GM23248 (cell line): ENCODE data around the gene ADCY5. TPM values are rescaled to one million over a fixed set of nuclear protein-coding genes. Genes with fewer than 3 reads are reported as not detected.

ENCODE experiments used
- DNase-seq: peaks from one replicate; pipeline ENCODE4 v3.0.0-alpha.2; 2015
- H2AFZ ChIP-seq: fragments of 200-600 bp; sonication (generic); 2 replicates; pipeline ENCODE4 v1.6.1; 2016; ENCODE audit warnings: antibody characterized with exemption
- H3F3A ChIP-seq: fragments of 200-600 bp; sonication (generic); 2 replicates; pipeline ENCODE4 v1.6.1; 2016; ENCODE audit warnings: mild to moderate bottlenecking, antibody characterized with exemption, mixed run types; ENCODE audit not compliant: insufficient read depth
- H3K27ac ChIP-seq: fragments of 200-600 bp; sonication (generic); 2 replicates; pipeline ENCODE4 v1.5.1; 2016; ENCODE audit warnings: mild to moderate bottlenecking
- H3K27me3 ChIP-seq: fragments of 200-600 bp; sonication (generic); replicated peaks from 2 replicates; pipeline ENCODE4 v1.6.1; 2016; ENCODE audit warnings: mild to moderate bottlenecking; ENCODE audit not compliant: insufficient read depth
- H3K36me3 ChIP-seq: fragments of 200-600 bp; sonication (generic); 2 replicates; pipeline ENCODE4 v1.6.1; 2016; ENCODE audit warnings: low read depth, mild to moderate bottlenecking
- H3K4me1 ChIP-seq: fragments of 200-600 bp; sonication (generic); 2 replicates; pipeline ENCODE4 v1.6.1; 2016; ENCODE audit warnings: mild to moderate bottlenecking; ENCODE audit not compliant: insufficient read depth
- H3K4me2 ChIP-seq: fragments of 200-600 bp; sonication (generic); one replicate; pipeline ENCODE4 v1.6.1; 2016; ENCODE audit warnings: mild to moderate bottlenecking; ENCODE audit not compliant: unreplicated experiment
- H3K4me3 ChIP-seq: fragments of 200-600 bp; sonication (generic); 2 replicates; pipeline ENCODE4 v1.5.1; 2016; ENCODE audit warnings: mild to moderate bottlenecking
- H3K79me2 ChIP-seq: fragments of 200-600 bp; sonication (generic); 2 replicates; pipeline ENCODE4 v1.6.1; 2016; ENCODE audit warnings: mild to moderate bottlenecking; ENCODE audit not compliant: insufficient read depth
- H3K9ac ChIP-seq: fragments of 200-600 bp; sonication (generic); 2 replicates; pipeline ENCODE4 v1.6.1; 2016; ENCODE audit warnings: mild to moderate bottlenecking
- H3K9me2 ChIP-seq: fragments of 200-600 bp; sonication (generic); 2 replicates; pipeline ENCODE4 v1.6.1; 2016; ENCODE audit warnings: mixed run types, mild to moderate bottlenecking, moderate library complexity; ENCODE audit not compliant: insufficient read depth
- H3K9me3 ChIP-seq: fragments of 200-600 bp; sonication (generic); one replicate; pipeline ENCODE4 v1.6.1; 2017; ENCODE audit warnings: low read depth
- H4K20me1 ChIP-seq: fragments of 200-600 bp; sonication (generic); 2 replicates; pipeline ENCODE4 v1.6.0; 2016; ENCODE audit not compliant: insufficient read depth
- EZH2 ChIP-seq: fragments of 200-600 bp; sonication (generic); IDR thresholded peaks from 2 replicates; pipeline ENCODE4 v1.6.1; 2018; ENCODE audit warnings: antibody characterized with exemption, mild to moderate bottlenecking; ENCODE audit not compliant: insufficient read depth, poor library complexity, severe bottlenecking
- EZH2phosphoT487 ChIP-seq: fragments of 200-600 bp; sonication (generic); IDR thresholded peaks from 2 replicates; pipeline ENCODE4 v1.6.1; 2018; ENCODE audit warnings: antibody characterized with exemption, moderate library complexity, mild to moderate bottlenecking, low read depth; ENCODE audit not compliant: insufficient read depth
- WGBS, 2 experiments: methylation state at CpG; one replicate each; pipeline ENCODE4 v1.1.6; 2015 to 2017; ENCODE audit warnings: low lambda C conversion rate in 2 of 2, low coverage in 1 of 2; ENCODE audit errors: missing lambda C conversion rate in 2 of 2; 5-methylcytosine and 5-hydroxymethylcytosine counted together
- in situ Hi-C: fragments of 300-500 bp; cut with MboI; formaldehyde crosslinking; loops from 2 replicates; pipeline ENCODE4 v1.15.0; 2020
- polyA plus RNA-seq: library from polyadenylated mRNA; unstranded; fragments of >200 nt; fragmentation: Nextera tagmentation; extraction: Ambion mirVana; gene quantifications from 2 replicates; pipeline ENCODE4 v1.2.1, GENCODE V29; 2016
- total RNA-seq: library from RNA; depleted of rRNA; stranded (reverse); fragments of >200 nt; shearing (Covaris generic); gene quantifications from 2 replicates; pipeline ENCODE4 v1.2.3, GENCODE V29; 2014

The ADCY5 gene
- total and polyA plus RNA-seq, 2 experiments from 2014 or later = 0.09 to 1.2 TPM

DNA sequence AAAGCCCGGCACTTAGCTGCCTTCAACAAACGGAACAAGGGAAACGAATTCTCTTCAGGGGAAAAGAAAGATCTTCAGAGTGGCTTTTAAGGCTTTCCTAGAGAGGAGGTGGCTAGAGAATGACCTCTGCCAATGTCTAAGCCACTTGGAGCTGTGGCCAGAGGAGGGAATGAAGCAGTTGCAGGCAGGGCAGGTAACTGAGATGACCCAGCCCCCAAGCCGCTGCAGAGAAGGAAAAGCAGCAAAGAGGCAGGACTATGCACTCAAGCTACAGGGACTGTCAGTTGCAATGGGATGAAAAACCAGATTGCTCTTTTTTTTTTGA, 133.7 kb downstream of the ADCY5 start:
- Histone ChIP-seq H3F3A (no peaks in the 10 kb centered on the region), H3K36me3 (no peaks in the 10 kb centered on the region), H3K4me2 (no peak overlapping the region), H3K9me2 (no peaks in the 10 kb centered on the region), H2AFZ (no peak overlapping the region), H3K79me2 (no peaks in the 10 kb centered on the region), H3K9ac (no peak overlapping the region), H3K4me3 (no peak overlapping the region), H3K27ac (no peak overlapping the region), H3K9me3 (no peaks in the 10 kb centered on the region), H4K20me1 (no peaks in the 10 kb centered on the region), H3K4me1 (no peaks in the 10 kb centered on the region), H3K27me3 (peaks cover 58% of the 10 kb centered on the region)
- TF ChIP-seq EZH2 (no peak), EZH2phosphoT487 (no peak)
- DNase-seq = no peak
- 49 to 62% methylated on average over 4 of the region's 4 CpGs for WGBS, 2 experiments
- in situ Hi-C loops = no loop called here

DNA sequence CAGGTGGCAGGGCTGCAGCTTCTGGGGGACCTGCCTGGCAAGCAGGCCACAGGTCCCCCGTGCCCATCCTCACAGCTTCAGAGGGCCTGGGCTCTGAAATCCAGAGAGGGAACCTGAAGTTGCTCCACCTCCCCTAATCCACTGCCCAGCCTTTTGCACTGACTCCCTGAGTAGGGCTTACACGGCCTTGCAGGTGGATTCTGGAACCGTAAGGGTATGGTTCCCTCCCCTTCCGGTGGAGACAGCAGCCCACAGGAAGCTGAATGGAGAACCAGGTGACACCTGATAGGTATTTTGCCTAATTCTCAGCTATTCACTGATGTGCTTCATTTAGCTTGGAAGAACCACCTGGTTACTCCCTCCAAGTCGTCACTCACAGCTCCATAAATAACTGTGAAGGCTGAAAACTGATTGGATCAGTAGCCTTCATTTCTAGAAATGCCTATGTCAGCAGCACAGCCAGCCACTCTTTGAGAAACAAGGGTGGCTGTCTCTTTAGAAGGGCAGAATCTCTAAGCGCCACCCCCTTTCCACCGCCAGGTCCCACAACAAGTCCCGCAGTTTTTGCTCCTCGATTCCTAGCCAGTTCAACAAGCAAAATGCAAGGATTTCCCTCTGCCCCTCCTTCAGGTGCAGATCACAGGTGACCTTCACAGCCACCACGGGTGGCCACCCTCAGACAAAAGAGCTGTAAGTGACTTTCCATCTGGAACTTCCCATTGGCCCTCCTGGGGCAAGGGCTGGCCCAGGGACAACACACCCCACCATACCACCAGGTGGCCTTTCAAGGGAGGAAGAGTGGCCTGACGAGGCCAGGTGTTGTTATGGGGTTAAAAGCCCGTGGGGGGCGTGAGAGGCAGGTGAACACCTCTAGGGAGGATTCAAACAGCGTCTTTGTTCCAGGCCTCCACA, 134.3 kb downstream of the ADCY5 start:
- no peak overlapping the region for H3K4me3 ChIP-seq
- H3K36me3 ChIP-seq = no peaks in the 10 kb centered on the region
- no peaks in the 10 kb centered on the region for H3K9me2 ChIP-seq
- H3K27ac ChIP-seq = no peak overlapping the region
- H4K20me1 ChIP-seq = no peaks in the 10 kb centered on the region
- no peak for DNase-seq
- in situ Hi-C loops = no loop called here
- no peak overlapping the region for H2AFZ ChIP-seq
- H3K79me2 ChIP-seq = no peaks in the 10 kb centered on the region
- H3K27me3 ChIP-seq = peaks cover 58% of the 10 kb centered on the region
- TF ChIP-seq EZH2phosphoT487 (no peak), EZH2 (no peak)
- no peaks in the 10 kb centered on the region for H3K9me3 ChIP-seq
- no peaks in the 10 kb centered on the region for H3F3A ChIP-seq
- 49 to 52% methylated on average over 14 of the region's 14 CpGs for WGBS, 2 experiments
- H3K4me2 ChIP-seq = no peak overlapping the region
- no peaks in the 10 kb centered on the region for H3K4me1 ChIP-seq
- H3K9ac ChIP-seq = no peak overlapping the region

DNA sequence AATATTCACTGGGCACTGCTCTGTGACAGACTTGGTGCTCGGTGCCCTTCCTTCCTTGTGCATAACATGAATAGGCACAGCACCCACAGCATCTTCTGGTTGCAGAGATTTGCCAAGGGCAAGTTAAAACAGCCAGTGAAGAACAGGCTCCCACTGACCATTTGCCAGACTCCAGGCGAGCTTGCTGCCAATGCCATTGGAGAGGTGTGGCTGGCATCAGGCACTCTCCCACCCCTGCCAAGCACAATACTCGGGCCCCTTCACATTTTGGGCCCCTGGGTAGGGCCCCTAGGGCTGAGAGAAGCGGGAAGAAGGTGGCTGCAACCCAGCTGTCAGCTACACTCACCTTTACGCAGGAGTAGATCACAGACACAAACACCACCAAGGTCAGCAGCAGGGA, 135.0 kb downstream of the ADCY5 start:
- H3K36me3 ChIP-seq = no peaks in the 10 kb centered on the region
- H3K9me3 ChIP-seq = no peaks in the 10 kb centered on the region
- no peaks in the 10 kb centered on the region for H3K9me2 ChIP-seq
- no peak overlapping the region for H3K4me3 ChIP-seq
- no peak overlapping the region for H3K9ac ChIP-seq
- WGBS, 2 experiments = 44 to 47% methylated on average over 5 of the region's 5 CpGs
- H3F3A ChIP-seq = no peaks in the 10 kb centered on the region
- H3K27ac ChIP-seq = no peak overlapping the region
- H3K4me1 ChIP-seq = no peaks in the 10 kb centered on the region
- H3K79me2 ChIP-seq = no peaks in the 10 kb centered on the region
- H3K4me2 ChIP-seq = no peak overlapping the region
- no peaks in the 10 kb centered on the region for H4K20me1 ChIP-seq
- no peak overlapping the region for H2AFZ ChIP-seq
- DNase-seq = no peak
- TF ChIP-seq EZH2phosphoT487 = no peak
- TF ChIP-seq EZH2 = no peak
- peaks cover 57% of the 10 kb centered on the region for H3K27me3 ChIP-seq
- in situ Hi-C loops = no loop called here

DNA sequence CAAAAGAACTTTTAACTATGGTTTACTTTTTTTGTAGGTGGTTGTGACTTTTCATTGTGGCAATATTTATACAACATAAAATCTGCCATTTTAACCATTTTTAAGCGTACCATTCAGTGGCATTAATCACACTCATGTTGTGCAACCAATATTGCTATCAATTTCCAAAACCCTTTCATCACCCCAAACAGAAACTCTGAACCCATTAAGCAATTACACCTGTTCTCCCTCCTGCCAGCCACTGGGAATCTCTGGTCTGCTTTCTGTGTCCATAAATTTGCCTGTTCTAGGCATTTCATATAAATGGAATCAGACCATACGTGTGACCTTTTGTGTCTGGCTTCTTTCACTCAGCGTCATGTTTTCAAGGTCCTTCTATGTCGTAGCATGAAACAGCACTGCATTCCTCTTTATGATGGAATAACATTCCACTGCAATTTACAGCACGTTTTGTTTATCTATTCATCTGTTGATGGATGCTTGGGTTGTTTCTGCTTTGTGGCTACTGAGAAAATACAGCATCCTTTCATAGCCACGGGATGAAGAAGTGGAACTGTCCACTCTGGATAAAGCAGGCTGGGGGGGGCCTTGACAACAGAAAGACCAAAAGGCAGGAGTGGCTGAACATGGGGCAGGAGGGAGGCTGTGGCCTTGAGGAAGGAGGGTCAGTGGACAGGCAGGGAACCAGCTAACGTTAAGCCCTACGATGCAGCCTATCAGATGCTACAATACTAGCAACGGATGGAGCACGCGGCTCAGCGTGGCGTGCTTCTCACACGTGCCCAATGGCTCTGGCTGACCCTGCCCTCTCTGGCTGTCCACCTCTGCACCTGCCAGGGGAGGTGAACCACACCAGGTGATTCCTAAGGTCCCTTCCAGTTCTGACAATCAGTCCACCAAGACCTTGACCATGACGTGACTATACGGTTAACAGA, 136.3 kb downstream of the ADCY5 start:
- peaks cover 59% of the 10 kb centered on the region for H3K27me3 ChIP-seq
- no peak for DNase-seq

More for the DNA sequence above, 136.3 kb downstream of the ADCY5 start:
- no peak overlapping the region for H2AFZ ChIP-seq
- no peak overlapping the region for H3K4me2 ChIP-seq
- in situ Hi-C loops = no loop called here
- H3K36me3 ChIP-seq = no peaks in the 10 kb centered on the region
- H3K4me1 ChIP-seq = no peaks in the 10 kb centered on the region
- no peak overlapping the region for H3K4me3 ChIP-seq
- 65 to 70% methylated on average over 16 of the region's 16 CpGs for WGBS, 2 experiments
- H3K79me2 ChIP-seq = no peaks in the 10 kb centered on the region
- no peaks in the 10 kb centered on the region for H4K20me1 ChIP-seq
- no peak overlapping the region for H3K27ac ChIP-seq
- no peaks in the 10 kb centered on the region for H3K9me3 ChIP-seq
- H3K9me2 ChIP-seq = no peaks in the 10 kb centered on the region
- no peak overlapping the region for H3K9ac ChIP-seq
- no peaks in the 10 kb centered on the region for H3F3A ChIP-seq
- TF ChIP-seq EZH2 (no peak), EZH2phosphoT487 (no peak)
